Gastrocnemius medialis (tissue), 4 donors: ENCODE measurements around the gene CYP27A1. TPM values are rescaled to one million over a fixed set of nuclear protein-coding genes. Genes with fewer than 3 reads are reported as not detected.

Experiments
- ATAC-seq, 2 donors: fragments of 150-250 bp; one replicate each; pipeline ENCODE4 v1.9.1; 2016
- DNase-seq, 2 donors: peaks; one replicate each; pipeline ENCODE4 v3.0.0-alpha.2; 2019
- H3K27ac ChIP-seq, 4 donors: fragments of 200-600 bp; sonication (generic); 1 replicate in 1 of 4; 2 replicates in 3 of 4; pipeline ENCODE4 v1.5.1; 2016 to 2018; ENCODE audit warnings: mild to moderate bottlenecking in 2 of 4, moderate library complexity in 1 of 4
- H3K27me3 ChIP-seq, 3 donors: fragments of 200-600 bp; sonication (generic) in 2 of 3; 1 replicate in 1 of 3; 2 replicates in 2 of 3; pipeline versions ENCODE4 v1.5.1 to v1.6.0; 2016 to 2019; ENCODE audit warnings: mild to moderate bottlenecking in 1 of 3, moderate library complexity in 1 of 3
- H3K36me3 ChIP-seq, 2 donors: fragments of 200-600 bp; sonication (generic) in 1 of 2; one replicate each; pipeline ENCODE4 v1.5.1; 2017 to 2018
- H3K4me1 ChIP-seq, 2 donors: fragments of 200-600 bp; sonication (generic) in 1 of 2; one replicate each; pipeline ENCODE4 v1.5.1; 2016 to 2017; ENCODE audit warnings: mild to moderate bottlenecking in 2 of 2
- H3K4me3 ChIP-seq, 4 donors: fragments of 200-600 bp; sonication (generic) in 3 of 4; 1 replicate in 1 of 4; 2 replicates in 3 of 4; pipeline ENCODE4 v1.5.1; 2016 to 2019; ENCODE audit warnings: mild to moderate bottlenecking in 2 of 4
- H3K9me3 ChIP-seq, 3 donors: fragments of 200-600 bp; sonication (generic) in 2 of 3; 1 replicate in 1 of 3; 2 replicates in 2 of 3; pipeline ENCODE4 v1.5.1; 2016 to 2019
- CTCF ChIP-seq, 5 experiments: fragments of 450-650 bp in 3 of 5; fragments of 200-600 bp in 2 of 5; sonication (generic) in 2 of 5; IDR thresholded peaks in 4 of 5; conservative IDR thresholded peaks in 1 of 5; 1 replicate in 4 of 5; 2 replicates in 1 of 5; pipeline ENCODE4 v1.5.1; 2016 to 2019; ENCODE audit warnings: antibody characterized with exemption in 5 of 5, mild to moderate bottlenecking in 3 of 5, moderate library complexity in 3 of 5
- POLR2A ChIP-seq, 2 donors: fragments of 450-650 bp; IDR thresholded peaks; one replicate each; pipeline ENCODE4 v1.6.1; 2017; ENCODE audit warnings: antibody characterized with exemption in 2 of 2, mild to moderate bottlenecking in 2 of 2, moderate library complexity in 2 of 2
- in situ Hi-C, 4 donors: fragments of 200-750 bp; cut with MboI; loops; one replicate each; pipeline versions ENCODE4 v1.15.0 to v1.8.0; 2017; ENCODE audit warnings: low sequenced_read_pairs in 4 of 4
- intact Hi-C: fragments of 100-400 bp; cut with DNase I; formaldehyde crosslinking; loops from one replicate; pipeline ENCODE4 v1.15.1; 2023; ENCODE audit warnings: low total_unique reads
- total RNA-seq, 4 donors: library from RNA; depleted of rRNA; stranded (reverse); fragments of >200 nt; gene quantifications; one replicate each; pipeline versions ENCODE4 v1.1.0 to v1.2.3, GENCODE V29; 2016

Gene CYP27A1
- total RNA-seq, 4 donors from 2014 or later = 17.9 to 56.3 (median 26.8) TPM

GRCh38 chr2:218776488-218776887, 5.5 kb upstream of the CYP27A1 start:
- intact Hi-C loops = loop anchor here (5.0 kb wide), 1 partner anchor 44 kb away; no protein-coding TSS in a partner anchor
- Histone ChIP-seq H3K36me3 (no peaks in the 10 kb centered on the region), H3K27me3 (no peaks in the 10 kb centered on the region), H3K9me3 (no peaks in the 10 kb centered on the region), H3K27ac (no peak overlapping the region), H3K4me1 (peaks cover 0 to 6% of the 10 kb centered on the region in 2 donors), H3K4me3 (no peak overlapping the region)
- ATAC-seq = no peak
- in situ Hi-C loops = no loop called here
- TF ChIP-seq CTCF (IDR thresholded peaks at IDR 0.05 in 4 of 5, conservative IDR thresholded peaks at IDR 0.05 in 1 of 5) (no peak), POLR2A (IDR thresholded peaks at IDR 0.05) (no peak)
- no peak for DNase-seq

- no peak for ATAC-seq
- peaks cover 2 to 6% of the 10 kb centered on the region in 2 donors for H3K4me1 ChIP-seq
- H3K27ac ChIP-seq = no peak overlapping the region
- in situ Hi-C loops (no loop called here), intact Hi-C loops (loop anchor here (5.0 kb wide), 1 partner anchor 45 kb away; no protein-coding TSS in a partner anchor)
- no peaks in the 10 kb centered on the region for H3K36me3 ChIP-seq
- no peak overlapping the region for H3K4me3 ChIP-seq
- H3K9me3 ChIP-seq = no peaks in the 10 kb centered on the region
- no peak for DNase-seq
- no peak for TF ChIP-seq POLR2A (IDR thresholded peaks at IDR 0.05)
- no peak for TF ChIP-seq CTCF (IDR thresholded peaks at IDR 0.05 in 4 of 5, conservative IDR thresholded peaks at IDR 0.05 in 1 of 5)
- no peaks in the 10 kb centered on the region for H3K27me3 ChIP-seq
Observed at GRCh38 chr2:218777276-218777990, 4.5 kb upstream of the CYP27A1 start.

- in situ Hi-C loops = loop anchor here in 2 of 4 donors (10.0 kb wide), 2 partner anchors 55 to 65 kb away; partner anchors contain the start of genes PRKAG3 (in 1 of the 2) and TTLL4 (in 1 of the 2)
- intact Hi-C loops = loop anchor here (5.0 kb wide), 2 partner anchors 67 to 68 kb away; partner anchors contain the start of gene TTLL4
Observed at GRCh38 chr2:218780046-218780445, 1.9 kb upstream of the CYP27A1 start.

More at GRCh38 chr2:218780046-218780445, 1.9 kb upstream of the CYP27A1 start:
- TF ChIP-seq CTCF (IDR thresholded peaks at IDR 0.05 in 4 of 5, conservative IDR thresholded peaks at IDR 0.05 in 1 of 5) (no peak), POLR2A (IDR thresholded peaks at IDR 0.05) (no peak)
- no peaks in the 10 kb centered on the region for H3K9me3 ChIP-seq
- no peak overlapping the region for H3K27ac ChIP-seq
- peaks cover 21 to 22% of the 10 kb centered on the region in 2 donors for H3K4me1 ChIP-seq
- H3K27me3 ChIP-seq = no peaks in the 10 kb centered on the region
- H3K4me3 ChIP-seq = no peak overlapping the region
- ATAC-seq (no peak), DNase-seq (no peak)
- H3K36me3 ChIP-seq = no peaks in the 10 kb centered on the region
